Parathyroid adenoma (tissue), 2 donors: Measurements from ENCODE around the gene IFIT2.

ENCODE experiments used
- H2AFZ ChIP-seq: fragments of 300-600 bp; sonication (generic); one replicate; pipeline ENCODE4 v1.7.0; 2017; ENCODE audit warnings: antibody characterized with exemption, mild to moderate bottlenecking
- H3K27ac ChIP-seq: fragments of 300-600 bp; sonication (generic); one replicate; pipeline ENCODE4 v1.7.0; 2017
- H3K27me3 ChIP-seq: fragments of 300-600 bp; sonication (generic); one replicate; pipeline ENCODE4 v1.7.0; 2017; ENCODE audit warnings: low read length; ENCODE audit not compliant: control insufficient read depth, insufficient read depth
- H3K36me3 ChIP-seq: fragments of 300-600 bp; sonication (generic); one replicate; pipeline ENCODE4 v1.7.0; 2017; ENCODE audit warnings: low read length; ENCODE audit not compliant: control insufficient read depth, insufficient read depth
- H3K4me1 ChIP-seq: fragments of 300-600 bp; sonication (generic); one replicate; pipeline ENCODE4 v1.7.0; 2017; ENCODE audit warnings: control low read depth
- H3K4me2 ChIP-seq: fragments of 300-600 bp; sonication (generic); one replicate; pipeline ENCODE4 v1.7.0; 2017; ENCODE audit warnings: low read length
- H3K4me3 ChIP-seq: fragments of 300-600 bp; sonication (generic); one replicate; pipeline ENCODE4 v1.7.0; 2017; ENCODE audit warnings: low read depth, low read length
- H3K79me2 ChIP-seq: fragments of 300-600 bp; sonication (generic); one replicate; pipeline ENCODE4 v1.7.0; 2017; ENCODE audit warnings: control low read depth
- H3K9ac ChIP-seq: fragments of 300-600 bp; sonication (generic); one replicate; pipeline ENCODE4 v1.7.0; 2017; ENCODE audit warnings: mild to moderate bottlenecking
- H3K9me3 ChIP-seq: fragments of 300-600 bp; sonication (generic); one replicate; pipeline ENCODE4 v1.7.0; 2017; ENCODE audit warnings: low read length; ENCODE audit not compliant: control insufficient read depth
- CTCF ChIP-seq: fragments of 300-600 bp; sonication (generic); IDR thresholded peaks from one replicate; pipeline ENCODE4 v1.7.0; 2017; ENCODE audit warnings: antibody characterized with exemption, mild to moderate bottlenecking
- donor health status: primary hyperparathyroidism.

Gene IFIT2

GRCh38 chr10:89339875-89340274, 38.0 kb downstream of the IFIT2 start:
- no peaks in the 10 kb centered on the region for H3K79me2 ChIP-seq
- no peak overlapping the region for H2AFZ ChIP-seq
- no peak overlapping the region for H3K4me3 ChIP-seq
- no peaks in the 10 kb centered on the region for H3K36me3 ChIP-seq
- no peak overlapping the region for H3K4me2 ChIP-seq
- H3K4me1 ChIP-seq, result no peaks in the 10 kb centered on the region
- no peak overlapping the region for H3K27ac ChIP-seq
- no peak for TF ChIP-seq CTCF
- H3K27me3 ChIP-seq, result no peaks in the 10 kb centered on the region
- H3K9ac ChIP-seq, result no peak overlapping the region
- H3K9me3 ChIP-seq, result no peaks in the 10 kb centered on the region

- Histone ChIP-seq H3K36me3 (no peaks in the 10 kb centered on the region), H3K79me2 (no peaks in the 10 kb centered on the region), H2AFZ (no peak overlapping the region), H3K4me3 (no peak overlapping the region), H3K4me2 (no peak overlapping the region), H3K9ac (no peak overlapping the region), H3K27ac (no peak overlapping the region), H3K9me3 (no peaks in the 10 kb centered on the region), H3K27me3 (no peaks in the 10 kb centered on the region), H3K4me1 (peaks cover 4% of the 10 kb centered on the region)
- TF ChIP-seq CTCF, result no peak
These were observed 39.8 kb downstream of the IFIT2 start for GRCh38 chr10:89341649-89342048.

GRCh38 chr10:89342206-89342958, 40.5 kb downstream of the IFIT2 start:
- Histone ChIP-seq H3K9ac (no peak overlapping the region), H3K27me3 (no peaks in the 10 kb centered on the region), H3K4me1 (peaks cover 5% of the 10 kb centered on the region), H3K36me3 (no peaks in the 10 kb centered on the region), H3K4me3 (no peak overlapping the region), H2AFZ (peak overlapping the region; percentile 77), H3K79me2 (no peaks in the 10 kb centered on the region), H3K9me3 (no peaks in the 10 kb centered on the region), H3K27ac (peak overlapping the region; percentile 5), H3K4me2 (no peak overlapping the region)
- no peak for TF ChIP-seq CTCF

GRCh38 chr10:89343089-89343767, 41.4 kb downstream of the IFIT2 start:
- no peak overlapping the region for H3K9ac ChIP-seq
- no peak overlapping the region for H3K4me3 ChIP-seq
- H2AFZ ChIP-seq, result peak overlapping the region; percentile 77
- no peaks in the 10 kb centered on the region for H3K36me3 ChIP-seq
- H3K9me3 ChIP-seq, result no peaks in the 10 kb centered on the region
- H3K79me2 ChIP-seq, result no peaks in the 10 kb centered on the region
- no peak overlapping the region for H3K4me2 ChIP-seq
- H3K27me3 ChIP-seq, result no peaks in the 10 kb centered on the region
- peak overlapping the region; percentile 5 for H3K27ac ChIP-seq
- H3K4me1 ChIP-seq, result peaks cover 5% of the 10 kb centered on the region
- TF ChIP-seq CTCF, result no peak
